HUES6 (cell line): ENCODE data around the gene ADGRV1.
"Not testable (repeated sequence)": the region's sequence is repeated elsewhere in the genome, so short reads cannot be mapped to it uniquely, and the experiment has no call there.

Experiments used
- H3K27ac ChIP-seq: 2 replicates; pipeline ENCODE4 v1.7.0; 2013; ENCODE audit warnings: low read depth, mild to moderate bottlenecking, low read length, inconsistent platforms
- H3K27me3 ChIP-seq: 2 replicates; pipeline ENCODE4 v1.6.1; 2013; ENCODE audit warnings: low read length; ENCODE audit not compliant: control insufficient read depth, insufficient read depth
- H3K36me3 ChIP-seq: 2 replicates; pipeline ENCODE4 v1.6.1; 2013; ENCODE audit warnings: low read length; ENCODE audit not compliant: control insufficient read depth, insufficient read depth
- H3K4me1 ChIP-seq: 2 replicates; pipeline ENCODE4 v1.6.1; 2013; ENCODE audit warnings: low read length; ENCODE audit not compliant: control insufficient read depth, insufficient read depth
- H3K4me3 ChIP-seq: 2 replicates; pipeline ENCODE4 v1.5.1; 2013; ENCODE audit warnings: low read depth, low read length
- H3K9ac ChIP-seq: one replicate; pipeline ENCODE4 v1.6.1; 2013; ENCODE audit warnings: mild to moderate bottlenecking, low read length
- H3K9me3 ChIP-seq: 2 replicates; pipeline ENCODE4 v1.6.1; 2013; ENCODE audit warnings: low read depth, low read length; ENCODE audit not compliant: control insufficient read depth, insufficient read depth

The ADGRV1 gene

GRCh38 chr5:90571147-90571773 lies 12.7 kb downstream of the ADGRV1 start:
- H3K27me3 ChIP-seq = no peaks in the 10 kb centered on the region
- peaks cover 3% of the 10 kb centered on the region; the same call in 1 of the 2 replicates for H3K9me3 ChIP-seq
- H3K27ac ChIP-seq = 0 out of 2 replicates have a peak overlapping the region, but pooled peaks have one; percentile 8
- no peaks in the 10 kb centered on the region; the same call in 1 of the 2 replicates for H3K36me3 ChIP-seq
- no peak overlapping the region for H3K4me3 ChIP-seq
- H3K4me1 ChIP-seq = peaks cover 15% of the 10 kb centered on the region
- no peak overlapping the region for H3K9ac ChIP-seq

- Histone ChIP-seq H3K9ac (no peak overlapping the region), H3K9me3 (peaks cover 2% of the 10 kb centered on the region; the same call in 1 of the 2 replicates), H3K36me3 (no peaks in the 10 kb centered on the region; the same call in 1 of the 2 replicates), H3K27me3 (no peaks in the 10 kb centered on the region), H3K4me1 (peaks cover 14% of the 10 kb centered on the region), H3K27ac (no peak overlapping the region), H3K4me3 (no peak overlapping the region)
These were observed 17.1 kb downstream of the ADGRV1 start for GRCh38 chr5:90575712-90576111.

- not testable (repeated sequence) for H3K9me3 ChIP-seq, H3K36me3 ChIP-seq, H3K9ac ChIP-seq, H3K4me1 ChIP-seq, H3K27me3 ChIP-seq, H3K4me3 ChIP-seq, H3K27ac ChIP-seq
These were observed 18.0 kb downstream of the ADGRV1 start for GRCh38 chr5:90576566-90576965.

- not testable (repeated sequence) for H3K4me3 ChIP-seq, H3K4me1 ChIP-seq, H3K9me3 ChIP-seq, H3K27ac ChIP-seq, H3K9ac ChIP-seq, H3K36me3 ChIP-seq, H3K27me3 ChIP-seq
These were observed 21.3 kb downstream of the ADGRV1 start for GRCh38 chr5:90579905-90580304.

- Histone ChIP-seq H3K9ac (no peak overlapping the region), H3K27me3 (no peaks in the 10 kb centered on the region), H3K36me3 (no peaks in the 10 kb centered on the region), H3K9me3 (no peaks in the 10 kb centered on the region), H3K4me1 (peaks cover 5% of the 10 kb centered on the region; the same call in 1 of the 2 replicates), H3K27ac (no peak overlapping the region), H3K4me3 (no peak overlapping the region)
These were observed 23.4 kb downstream of the ADGRV1 start for GRCh38 chr5:90581956-90582355.

- no peak overlapping the region for H3K9ac ChIP-seq
These were observed 26.9 kb downstream of the ADGRV1 start for GRCh38 chr5:90585337-90585986.

GRCh38 chr5:90586469-90586868 lies 27.9 kb downstream of the ADGRV1 start:
- H3K4me1 ChIP-seq = peaks cover 10% of the 10 kb centered on the region
- H3K36me3 ChIP-seq = no peaks in the 10 kb centered on the region
- no peaks in the 10 kb centered on the region for H3K27me3 ChIP-seq
- H3K27ac ChIP-seq = no peak overlapping the region
- no peak overlapping the region for H3K9ac ChIP-seq
- H3K9me3 ChIP-seq = peaks cover 4% of the 10 kb centered on the region; the same call in 1 of the 2 replicates
- no peak overlapping the region for H3K4me3 ChIP-seq

More at GRCh38 chr5:90585337-90585986, 26.9 kb downstream of the ADGRV1 start:
- Histone ChIP-seq H3K27me3 (no peaks in the 10 kb centered on the region), H3K4me3 (no peak overlapping the region), H3K27ac (no peak overlapping the region), H3K36me3 (no peaks in the 10 kb centered on the region), H3K4me1 (peaks cover 10% of the 10 kb centered on the region), H3K9me3 (peaks cover 3% of the 10 kb centered on the region; the same call in 1 of the 2 replicates)

- peaks cover 4% of the 10 kb centered on the region; the same call in 1 of the 2 replicates for H3K36me3 ChIP-seq
- H3K27me3 ChIP-seq = no peaks in the 10 kb centered on the region
These were observed 31.6 kb downstream of the ADGRV1 start for GRCh38 chr5:90590170-90590569.

GRCh38 chr5:90593083-90593482 lies 34.5 kb downstream of the ADGRV1 start:
- peaks cover 21% of the 10 kb centered on the region for H3K9me3 ChIP-seq
- not testable (repeated sequence) for H3K36me3 ChIP-seq, H3K4me3 ChIP-seq, H3K9ac ChIP-seq, H3K27ac ChIP-seq, H3K4me1 ChIP-seq, H3K27me3 ChIP-seq

More at GRCh38 chr5:90590170-90590569, 31.6 kb downstream of the ADGRV1 start:
- H3K9ac ChIP-seq = no peak overlapping the region
- H3K4me3 ChIP-seq = no peak overlapping the region
- H3K27ac ChIP-seq = no peak overlapping the region
- H3K4me1 ChIP-seq = peaks cover 10% of the 10 kb centered on the region
- H3K9me3 ChIP-seq = peaks cover 19% of the 10 kb centered on the region; the same call in 1 of the 2 replicates

- H3K27me3 ChIP-seq, H3K36me3 ChIP-seq, H3K9ac ChIP-seq, H3K4me1 ChIP-seq, H3K27ac ChIP-seq, H3K4me3 ChIP-seq: not testable (repeated sequence)
- H3K9me3 ChIP-seq = peaks cover 22% of the 10 kb centered on the region
These were observed 37.2 kb downstream of the ADGRV1 start for GRCh38 chr5:90595766-90596165.

GRCh38 chr5:90598293-90598692 lies 39.7 kb downstream of the ADGRV1 start:
- Histone ChIP-seq H3K27me3 (no peaks in the 10 kb centered on the region), H3K9me3 (peaks cover 11% of the 10 kb centered on the region), H3K4me3 (no peak overlapping the region), H3K9ac (no peak overlapping the region), H3K4me1 (no peaks in the 10 kb centered on the region), H3K27ac (no peak overlapping the region), H3K36me3 (no peaks in the 10 kb centered on the region; the same call in 1 of the 2 replicates)
